SU-DHL-6 (cell line): Measurements from ENCODE around the gene CDH13.

Source experiments
- H2AFZ ChIP-seq: fragments of 200-600 bp; sonication (generic); 2 replicates; pipeline ENCODE4 v1.6.1; 2014; ENCODE audit warnings: low read depth, mild to moderate bottlenecking, moderate library complexity, mixed read lengths, antibody characterized with exemption, low read length; ENCODE audit not compliant: severe bottlenecking
- H3F3A ChIP-seq: fragments of 200-600 bp; shearing (Covaris generic); 2 replicates; pipeline ENCODE4 v1.6.0; 2016; ENCODE audit warnings: antibody characterized with exemption, mild to moderate bottlenecking; ENCODE audit not compliant: insufficient read depth
- H3K27ac ChIP-seq: fragments of 200-600 bp; sonication (generic); 2 replicates; pipeline ENCODE4 v1.5.1; 2016; ENCODE audit warnings: low read depth, mild to moderate bottlenecking, low read length, moderate library complexity, mixed read lengths
- H3K27me3 ChIP-seq: fragments of 200-600 bp; sonication (generic), shearing (Covaris generic); 2 replicates; pipeline ENCODE4 v1.6.0; 2014; ENCODE audit warnings: mild to moderate bottlenecking, low read length
- H3K36me3 ChIP-seq: fragments of 200-600 bp; sonication (generic); 2 replicates; pipeline ENCODE4 v1.6.1; 2014; ENCODE audit warnings: mild to moderate bottlenecking, low read length, mixed read lengths
- H3K4me2 ChIP-seq: fragments of 300-600, 200-600 bp; shearing (Covaris generic), sonication (generic); 2 replicates; pipeline ENCODE4 v1.6.0; 2014; ENCODE audit warnings: low read length, low read depth, mild to moderate bottlenecking; ENCODE audit not compliant: poor library complexity, severe bottlenecking
- H3K4me3 ChIP-seq: fragments of 200-600 bp; sonication (generic); 2 replicates; pipeline ENCODE4 v1.5.1; 2014; ENCODE audit warnings: antibody characterized with exemption, low read length, mild to moderate bottlenecking, mixed read lengths; ENCODE audit not compliant: insufficient read depth, poor library complexity, severe bottlenecking
- H3K79me2 ChIP-seq: fragments of 200-600 bp; sonication (generic); 2 replicates; pipeline ENCODE4 v1.6.1; 2014; ENCODE audit warnings: mild to moderate bottlenecking, low read length, moderate library complexity; ENCODE audit not compliant: insufficient read depth
- H3K9ac ChIP-seq: fragments of 200-600 bp; sonication (generic); 2 replicates; pipeline ENCODE4 v1.7.0; 2014; ENCODE audit warnings: mild to moderate bottlenecking, low read length
- H3K9me2 ChIP-seq: fragments of 200-600 bp; sonication (generic); replicated peaks from 2 replicates; pipeline ENCODE4 v1.6.1; 2014; ENCODE audit warnings: low read length; ENCODE audit not compliant: insufficient read depth
- H3K9me3 ChIP-seq: fragments of 200-600 bp; sonication (generic); 2 replicates; pipeline ENCODE4 v1.6.1; 2014; ENCODE audit warnings: low read length, mixed read lengths; ENCODE audit not compliant: insufficient read depth
- H4K20me1 ChIP-seq: fragments of 200-600 bp; sonication (generic); 2 replicates; pipeline ENCODE4 v1.6.1; 2014; ENCODE audit warnings: low read depth, mild to moderate bottlenecking, antibody characterized with exemption, low read length, moderate library complexity, mixed read lengths
- CTCF ChIP-seq: fragments of 200-600 bp; sonication (generic); IDR thresholded peaks from one replicate; pipeline ENCODE4 v1.5.1; 2017; ENCODE audit warnings: antibody characterized with exemption, mild to moderate bottlenecking, low read length, moderate library complexity; ENCODE audit not compliant: insufficient read depth, poor library complexity, severe bottlenecking
- EZH2phosphoT487 ChIP-seq: fragments of 200-600 bp; sonication (generic), shearing (Covaris generic); conservative IDR thresholded peaks from 2 replicates; pipeline ENCODE4 v1.6.1; 2018; ENCODE audit warnings: mild to moderate bottlenecking, antibody characterized with exemption, low read length, moderate library complexity, mixed read lengths

The CDH13 gene

GRCh38 chr16:82631701-82632685 is 5.2 kb downstream of the CDH13 start:
- Histone ChIP-seq H2AFZ (no peak overlapping the region), H3K4me2 (no peak overlapping the region), H3K9ac (no peak overlapping the region), H3K36me3 (no peaks in the 10 kb centered on the region), H3K27me3 (no peaks in the 10 kb centered on the region), H4K20me1 (no peaks in the 10 kb centered on the region), H3K9me3 (no peaks in the 10 kb centered on the region), H3K4me3 (no peak overlapping the region), H3K27ac (no peak overlapping the region), H3F3A (no peaks in the 10 kb centered on the region), H3K9me2 (no peaks in the 10 kb centered on the region), H3K79me2 (no peaks in the 10 kb centered on the region)
- TF ChIP-seq CTCF (no peak), EZH2phosphoT487 (no peak)

GRCh38 chr16:82633964-82634600 is 7.3 kb downstream of the CDH13 start:
- Histone ChIP-seq H3K9me2 (no peaks in the 10 kb centered on the region), H3K4me3 (no peak overlapping the region), H3K27me3 (no peaks in the 10 kb centered on the region), H3K36me3 (no peaks in the 10 kb centered on the region), H3K9me3 (no peaks in the 10 kb centered on the region), H4K20me1 (no peaks in the 10 kb centered on the region), H3K4me2 (no peak overlapping the region), H3K9ac (no peak overlapping the region), H3K79me2 (no peaks in the 10 kb centered on the region), H3F3A (no peaks in the 10 kb centered on the region), H3K27ac (no peak overlapping the region), H2AFZ (no peak overlapping the region)
- TF ChIP-seq CTCF: no peak
- TF ChIP-seq EZH2phosphoT487: no peak

- Histone ChIP-seq H2AFZ (no peak overlapping the region), H3K9me2 (no peaks in the 10 kb centered on the region), H3K4me3 (no peak overlapping the region), H3K4me2 (no peak overlapping the region), H3F3A (no peaks in the 10 kb centered on the region), H3K27ac (no peak overlapping the region), H4K20me1 (no peaks in the 10 kb centered on the region), H3K27me3 (no peaks in the 10 kb centered on the region), H3K36me3 (no peaks in the 10 kb centered on the region), H3K9me3 (no peaks in the 10 kb centered on the region), H3K79me2 (no peaks in the 10 kb centered on the region), H3K9ac (no peak overlapping the region)
- TF ChIP-seq CTCF: no peak
- TF ChIP-seq EZH2phosphoT487: no peak
These were observed 8.3 kb downstream of the CDH13 start for GRCh38 chr16:82634955-82635610.
